Neural crest cell (in vitro differentiated cells): ENCODE measurements around the gene IL10RB. TPM values are rescaled to one million over a fixed set of nuclear protein-coding genes. Genes with fewer than 3 reads are reported as not detected.

Experiments
- DNase-seq: peaks from one replicate; pipeline ENCODE4 v3.0.0; 2021; ENCODE audit warnings: low read depth, mixed read lengths, low spot score
- H3K27ac Mint-ChIP-seq: one replicate; pipeline ENCODE4 v1.8.0; 2021; ENCODE audit warnings: mild to moderate bottlenecking, mixed read lengths; ENCODE audit not compliant: unreplicated experiment
- H3K27me3 Mint-ChIP-seq: 2 replicates; pipeline ENCODE4 v1.8.0; 2021; ENCODE audit warnings: low read depth, mild to moderate bottlenecking, mixed read lengths
- H3K36me3 Mint-ChIP-seq: 2 replicates; pipeline ENCODE4 v1.8.0; 2021; ENCODE audit warnings: low read depth, mild to moderate bottlenecking, mixed read lengths
- H3K4me1 Mint-ChIP-seq: 2 replicates; pipeline ENCODE4 v1.8.0; 2021; ENCODE audit warnings: mixed read lengths
- H3K4me3 Mint-ChIP-seq: one replicate; pipeline ENCODE4 v1.8.0; 2021; ENCODE audit warnings: mild to moderate bottlenecking, mixed read lengths
- H3K9me3 Mint-ChIP-seq: 2 replicates; pipeline ENCODE4 v1.8.0; 2021; ENCODE audit warnings: mixed read lengths
- CTCF ChIP-seq: fragments of 200-600 bp; sonication (generic); conservative IDR thresholded peaks from 2 replicates; pipeline ENCODE4 v1.5.0; 2021; ENCODE audit warnings: antibody characterized with exemption, mild to moderate bottlenecking
- total RNA-seq: library from RNA; stranded (reverse); gene quantifications from 2 replicates; pipeline ENCODE4 v1.2.1, GENCODE V29; 2021

The IL10RB gene
- total RNA-seq, 1 donor from 2014 or later: 5.8 TPM

GRCh38 chr21:33302055-33302454 lies 35.9 kb downstream of the IL10RB start:
- no peaks in the 10 kb centered on the region for H3K9me3 Mint-ChIP-seq
- H3K27ac Mint-ChIP-seq: no peak overlapping the region
- no peak for DNase-seq
- no peaks in the 10 kb centered on the region for H3K27me3 Mint-ChIP-seq
- H3K36me3 Mint-ChIP-seq: no peaks in the 10 kb centered on the region
- H3K4me1 Mint-ChIP-seq: peaks cover 6% of the 10 kb centered on the region
- no peak for TF ChIP-seq CTCF
- no peak overlapping the region for H3K4me3 Mint-ChIP-seq

- peaks cover 6% of the 10 kb centered on the region for H3K4me1 Mint-ChIP-seq
- DNase-seq: no peak
- H3K9me3 Mint-ChIP-seq: no peaks in the 10 kb centered on the region
- no peaks in the 10 kb centered on the region for H3K27me3 Mint-ChIP-seq
- no peak for TF ChIP-seq CTCF
- H3K27ac Mint-ChIP-seq: no peak overlapping the region
- no peaks in the 10 kb centered on the region for H3K36me3 Mint-ChIP-seq
- no peak overlapping the region for H3K4me3 Mint-ChIP-seq
Measured at GRCh38 chr21:33302796-33303195, 36.6 kb downstream of the IL10RB start.

GRCh38 chr21:33305344-33305671 lies 39.1 kb downstream of the IL10RB start:
- H3K36me3 Mint-ChIP-seq: no peaks in the 10 kb centered on the region
- H3K27me3 Mint-ChIP-seq: no peaks in the 10 kb centered on the region
- no peak for DNase-seq
- H3K27ac Mint-ChIP-seq: no peak overlapping the region
- no peaks in the 10 kb centered on the region for H3K9me3 Mint-ChIP-seq
- H3K4me1 Mint-ChIP-seq: no peaks in the 10 kb centered on the region
- no peak for TF ChIP-seq CTCF
- no peak overlapping the region for H3K4me3 Mint-ChIP-seq

- no peak for DNase-seq
- no peak for TF ChIP-seq CTCF
- no peaks in the 10 kb centered on the region for H3K9me3 Mint-ChIP-seq
- no peaks in the 10 kb centered on the region for H3K27me3 Mint-ChIP-seq
- no peaks in the 10 kb centered on the region for H3K4me1 Mint-ChIP-seq
- no peak overlapping the region for H3K4me3 Mint-ChIP-seq
- no peaks in the 10 kb centered on the region for H3K36me3 Mint-ChIP-seq
- no peak overlapping the region for H3K27ac Mint-ChIP-seq
Measured at GRCh38 chr21:33305938-33306337, 39.8 kb downstream of the IL10RB start.

- no peak overlapping the region for H3K27ac Mint-ChIP-seq
- no peak overlapping the region for H3K4me3 Mint-ChIP-seq
- peaks cover 2% of the 10 kb centered on the region for H3K27me3 Mint-ChIP-seq
- H3K9me3 Mint-ChIP-seq: peaks cover 4% of the 10 kb centered on the region
- TF ChIP-seq CTCF: no peak
- no peak for DNase-seq
- H3K36me3 Mint-ChIP-seq: no peaks in the 10 kb centered on the region
- no peaks in the 10 kb centered on the region for H3K4me1 Mint-ChIP-seq
Measured at GRCh38 chr21:33308586-33309490, 42.7 kb downstream of the IL10RB start.
